Measurements from ENCODE around the gene TMEM222. TPM values are rescaled to one million over a fixed set of nuclear protein-coding genes. Genes with fewer than 3 reads are reported as not detected.

The TMEM222 gene
- total RNA-seq, 1 donor from 2014 or later, result 7.4 TPM

DNA sequence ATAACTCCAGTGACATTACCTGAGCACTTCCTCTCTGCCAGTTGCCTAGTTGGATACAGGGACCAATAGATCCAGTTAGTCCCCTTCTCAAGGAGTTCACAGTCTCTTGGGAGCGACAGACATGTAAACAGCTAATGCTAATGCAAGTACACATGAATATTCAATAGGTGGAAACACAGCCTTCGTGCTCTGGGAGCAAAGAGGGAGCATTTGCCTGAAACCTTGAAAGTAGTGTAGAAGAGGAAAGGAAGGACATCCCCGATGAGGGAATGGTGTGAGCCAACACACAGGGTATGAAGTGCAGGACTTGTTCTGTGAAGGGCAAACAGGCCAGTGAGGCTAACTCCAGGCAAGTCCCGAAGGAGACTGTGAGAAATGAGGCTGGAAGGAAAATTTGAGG is 3.8 kb upstream of the TMEM222 start:
- Histone ChIP-seq H3F3A (ENCODE audit: low read depth) (peaks cover 7% of the 10 kb centered on the region), H3K27me3 (no peaks in the 10 kb centered on the region), H3K4me3 (no peak overlapping the region), H3K36me3 (no peaks in the 10 kb centered on the region), H4K20me1 (ENCODE audit: low read depth) (no peaks in the 10 kb centered on the region), H2AFZ (replicated peaks) (peak overlapping the region; percentile 50), H3K9me3 (ENCODE audit: low read depth) (no peaks in the 10 kb centered on the region), H3K27ac (no peak overlapping the region), H3K9ac (peak overlapping the region; percentile 38), H3K4me2 (no peak overlapping the region), H3K79me2 (ENCODE audit: low read depth) (peaks cover 10% of the 10 kb centered on the region), H3K4me1 (peaks cover 8% of the 10 kb centered on the region)
- Mint-ChIP-seq H3K27me3 (ENCODE audit: insufficient read depth, low read depth) (peaks cover 2% of the 10 kb centered on the region), H3K27ac (peak overlapping the region; percentile 3), H3K4me3 (no peak overlapping the region), H3K4me1 (peaks cover 24% of the 10 kb centered on the region), H3K9me3 (no peaks in the 10 kb centered on the region), H3K36me3 (no peaks in the 10 kb centered on the region)
- no peak for DNase-seq (ENCODE audit: low spot score)
- TF ChIP-seq, protein P1, sequence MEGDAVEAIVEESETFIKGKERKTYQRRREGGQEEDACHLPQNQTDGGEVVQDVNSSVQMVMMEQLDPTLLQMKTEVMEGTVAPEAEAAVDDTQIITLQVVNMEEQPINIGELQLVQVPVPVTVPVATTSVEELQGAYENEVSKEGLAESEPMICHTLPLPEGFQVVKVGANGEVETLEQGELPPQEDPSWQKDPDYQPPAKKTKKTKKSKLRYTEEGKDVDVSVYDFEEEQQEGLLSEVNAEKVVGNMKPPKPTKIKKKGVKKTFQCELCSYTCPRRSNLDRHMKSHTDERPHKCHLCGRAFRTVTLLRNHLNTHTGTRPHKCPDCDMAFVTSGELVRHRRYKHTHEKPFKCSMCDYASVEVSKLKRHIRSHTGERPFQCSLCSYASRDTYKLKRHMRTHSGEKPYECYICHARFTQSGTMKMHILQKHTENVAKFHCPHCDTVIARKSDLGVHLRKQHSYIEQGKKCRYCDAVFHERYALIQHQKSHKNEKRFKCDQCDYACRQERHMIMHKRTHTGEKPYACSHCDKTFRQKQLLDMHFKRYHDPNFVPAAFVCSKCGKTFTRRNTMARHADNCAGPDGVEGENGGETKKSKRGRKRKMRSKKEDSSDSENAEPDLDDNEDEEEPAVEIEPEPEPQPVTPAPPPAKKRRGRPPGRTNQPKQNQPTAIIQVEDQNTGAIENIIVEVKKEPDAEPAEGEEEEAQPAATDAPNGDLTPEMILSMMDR (IDR thresholded peaks at IDR 0.05), result no peak
- TF ChIP-seq EZH2phosphoT487 (IDR thresholded peaks at IDR 0.05) (no peak), EZH2 (IDR thresholded peaks at IDR 0.05) (no peak)

DNA sequence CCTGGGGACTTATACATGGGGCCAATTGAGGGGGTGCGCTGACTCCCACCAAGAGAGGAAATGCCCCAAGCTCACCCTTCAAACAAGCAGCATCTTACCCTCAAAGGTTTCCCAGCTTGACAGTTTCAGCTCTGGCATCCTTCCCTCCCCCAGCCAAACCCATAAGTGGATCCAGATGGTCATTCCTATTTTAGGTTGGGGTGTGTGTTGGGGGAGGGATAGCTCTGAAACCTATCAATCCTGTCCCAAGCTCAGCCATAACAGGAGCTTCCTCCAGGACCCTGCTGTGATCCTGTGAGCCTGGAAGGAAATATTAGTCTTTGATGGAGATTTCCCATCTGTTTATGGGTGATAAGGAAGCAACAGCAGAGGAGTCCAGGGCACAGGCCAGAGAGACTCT is 3.4 kb upstream of the TMEM222 start:
- Histone ChIP-seq H3K4me2 (no peak overlapping the region), H3F3A (ENCODE audit: low read depth) (peaks cover 7% of the 10 kb centered on the region), H4K20me1 (ENCODE audit: low read depth) (no peaks in the 10 kb centered on the region), H3K36me3 (no peaks in the 10 kb centered on the region), H3K79me2 (ENCODE audit: low read depth) (peaks cover 14% of the 10 kb centered on the region), H3K4me1 (peaks cover 11% of the 10 kb centered on the region), H2AFZ (replicated peaks) (peak overlapping the region; percentile 50), H3K9me3 (ENCODE audit: low read depth) (no peaks in the 10 kb centered on the region), H3K9ac (peak overlapping the region; percentile 38), H3K4me3 (no peak overlapping the region), H3K27me3 (no peaks in the 10 kb centered on the region), H3K27ac (no peak overlapping the region)
- Mint-ChIP-seq H3K9me3 (no peaks in the 10 kb centered on the region), H3K4me3 (no peak overlapping the region), H3K36me3 (no peaks in the 10 kb centered on the region), H3K27me3 (ENCODE audit: insufficient read depth, low read depth) (peaks cover 3% of the 10 kb centered on the region), H3K27ac (no peak overlapping the region), H3K4me1 (peaks cover 28% of the 10 kb centered on the region)
- DNase-seq (ENCODE audit: low spot score), result no peak
- TF ChIP-seq EZH2 (IDR thresholded peaks at IDR 0.05) (no peak), EZH2phosphoT487 (IDR thresholded peaks at IDR 0.05) (no peak)
- TF ChIP-seq, protein P1 (IDR thresholded peaks at IDR 0.05), result no peak

DNA sequence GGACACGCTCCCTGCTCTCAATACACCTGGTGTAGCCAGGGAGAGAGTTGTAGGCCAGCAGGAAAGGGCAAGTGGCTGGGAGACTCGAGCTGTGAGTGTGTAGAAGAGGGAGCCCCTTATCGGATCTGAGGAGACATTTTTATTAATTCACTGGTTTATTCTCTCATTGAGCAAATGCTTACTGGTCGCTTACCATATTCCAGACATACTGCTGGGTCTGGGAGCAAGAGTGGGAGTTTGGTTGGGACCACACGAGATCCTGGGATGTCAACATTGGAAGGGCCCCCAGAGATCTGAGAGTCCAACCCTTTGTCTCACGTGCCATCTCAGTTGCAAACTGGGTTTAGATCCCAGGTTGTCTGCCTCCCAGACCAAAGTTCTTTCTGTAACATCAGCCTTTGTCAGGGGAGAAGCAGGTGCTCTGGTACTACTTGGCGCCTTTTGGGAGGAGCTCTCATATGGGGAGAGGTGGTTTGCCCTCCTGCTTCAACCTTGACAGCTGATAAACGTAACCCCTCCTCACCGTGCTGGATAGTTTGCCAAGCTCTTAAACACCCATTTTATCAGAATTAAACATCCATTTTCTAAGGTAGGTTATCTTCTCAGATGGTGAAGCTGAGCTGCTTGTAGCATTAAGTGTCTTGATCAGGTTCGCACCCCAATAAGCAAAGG is 742 bp downstream of the TMEM222 start:
- TF ChIP-seq, protein P1 (IDR thresholded peaks at IDR 0.05), result no peak
- TF ChIP-seq EZH2phosphoT487 (IDR thresholded peaks at IDR 0.05), result no peak
- TF ChIP-seq EZH2 (IDR thresholded peaks at IDR 0.05), result no peak
- Histone ChIP-seq H3K79me2 (ENCODE audit: low read depth) (peaks cover 56% of the 10 kb centered on the region), H3K9ac (peak overlapping the region; percentile 93), H3K27ac (peak overlapping the region; percentile 15), H2AFZ (replicated peaks) (peak overlapping the region; percentile 71), H3K27me3 (no peaks in the 10 kb centered on the region), H3F3A (ENCODE audit: low read depth) (peaks cover 7% of the 10 kb centered on the region), H3K4me3 (peak overlapping the region; percentile 94), H3K36me3 (no peaks in the 10 kb centered on the region), H3K4me1 (peaks cover 6% of the 10 kb centered on the region), H4K20me1 (ENCODE audit: low read depth) (no peaks in the 10 kb centered on the region), H3K9me3 (ENCODE audit: low read depth) (no peaks in the 10 kb centered on the region), H3K4me2 (peak overlapping the region; percentile 95)
- H3K27me3 Mint-ChIP-seq (ENCODE audit: insufficient read depth, low read depth), result peaks cover 4% of the 10 kb centered on the region
- no peaks in the 10 kb centered on the region for H3K9me3 Mint-ChIP-seq
- H3K27ac Mint-ChIP-seq, result peak overlapping the region; percentile 97
- peaks cover 9% of the 10 kb centered on the region for H3K36me3 Mint-ChIP-seq
- no peak for DNase-seq (ENCODE audit: low spot score)
- H3K4me1 Mint-ChIP-seq, result peaks cover 26% of the 10 kb centered on the region
- H3K4me3 Mint-ChIP-seq, result peak overlapping the region; percentile 97
